ENCODE results near the gene LAMC2.
A peak's percentile ranks its signal among the peaks of the same experiment; 100 is the strongest.

LAMC2 gene

GRCh38 chr1:183206538-183207122 lies 20.6 kb downstream of the LAMC2 start:
- Histone ChIP-seq H3K36me3 (replicated peaks) (no peaks in the 10 kb centered on the region), H3K27me3 (replicated peaks) (no peaks in the 10 kb centered on the region), H3K4me3 (ENCODE audit: low read depth, low read length) (no peak overlapping the region), H3K27ac (no peak overlapping the region)
- in situ Hi-C loops (cut with HindIII; ENCODE audit: low pct_ligation_motif_present, low sequenced_read_pairs) = no loop called here
- DNase-seq = no peak
- no peak for TF ChIP-seq CTCF (IDR thresholded peaks at IDR 0.05; ENCODE audit: low read depth, low read length, missing control alignments)

GRCh38 chr1:183209533-183210158 lies 23.6 kb downstream of the LAMC2 start:
- Histone ChIP-seq H3K4me3 (ENCODE audit: low read depth, low read length) (no peak overlapping the region), H3K27me3 (replicated peaks) (no peaks in the 10 kb centered on the region), H3K36me3 (replicated peaks) (no peaks in the 10 kb centered on the region), H3K27ac (no peak overlapping the region)
- TF ChIP-seq CTCF (IDR thresholded peaks at IDR 0.05; ENCODE audit: low read depth, low read length, missing control alignments) = no peak
- in situ Hi-C loops (cut with HindIII; ENCODE audit: low pct_ligation_motif_present, low sequenced_read_pairs) = no loop called here
- peak; percentile 73 for DNase-seq

DNA sequence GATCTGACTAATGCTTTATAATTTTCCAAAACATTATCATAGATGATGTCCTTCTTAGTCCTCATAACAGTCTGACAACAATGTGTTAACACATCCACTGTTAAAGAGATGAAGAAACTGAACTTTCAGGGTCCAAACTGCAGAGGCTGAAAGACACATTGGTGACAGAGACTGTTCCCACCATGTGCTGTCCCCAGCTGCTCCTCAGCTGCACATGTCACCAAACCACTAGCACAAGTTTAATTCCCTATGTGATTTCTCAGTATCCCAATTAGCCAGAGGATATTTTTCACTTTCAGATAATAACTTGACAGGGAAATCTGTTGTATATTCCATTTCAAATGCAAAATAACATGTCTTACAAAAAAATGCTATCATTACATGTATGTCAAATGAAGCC lies 24.6 kb downstream of the LAMC2 start:
- DNase-seq = no peak
- no peaks in the 10 kb centered on the region for H3K27me3 ChIP-seq (replicated peaks)
- H3K4me3 ChIP-seq (ENCODE audit: low read depth, low read length) = no peak overlapping the region
- in situ Hi-C loops (cut with HindIII; ENCODE audit: low pct_ligation_motif_present, low sequenced_read_pairs) = no loop called here
- no peaks in the 10 kb centered on the region for H3K36me3 ChIP-seq (replicated peaks)
- no peak overlapping the region for H3K27ac ChIP-seq
- no peak for TF ChIP-seq CTCF (IDR thresholded peaks at IDR 0.05; ENCODE audit: low read depth, low read length, missing control alignments)

DNA sequence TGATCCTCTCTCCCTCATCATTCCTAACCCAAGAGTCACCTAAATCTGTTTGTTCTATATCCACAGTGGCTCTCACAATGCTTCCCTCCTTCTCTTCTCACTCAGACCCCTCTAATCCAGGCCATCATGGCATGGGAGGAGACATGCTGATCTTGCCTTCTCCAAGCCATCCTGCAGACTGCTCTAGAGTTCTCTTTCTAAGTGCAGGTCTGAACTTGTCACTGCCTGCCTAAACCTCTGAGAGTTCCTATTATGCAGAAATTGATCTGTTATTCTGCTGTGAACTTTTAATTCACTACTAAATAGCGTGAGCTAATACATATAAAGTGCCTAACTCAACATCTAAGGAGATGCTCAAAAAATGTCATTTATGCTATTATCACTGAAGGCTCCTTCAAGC lies 26.8 kb downstream of the LAMC2 start:
- TF ChIP-seq CTCF (IDR thresholded peaks at IDR 0.05; ENCODE audit: low read depth, low read length, missing control alignments) = no peak
- Histone ChIP-seq H3K27me3 (replicated peaks) (no peaks in the 10 kb centered on the region), H3K36me3 (replicated peaks) (no peaks in the 10 kb centered on the region), H3K4me3 (ENCODE audit: low read depth, low read length) (no peak overlapping the region), H3K27ac (no peak overlapping the region)
- in situ Hi-C loops (cut with HindIII; ENCODE audit: low pct_ligation_motif_present, low sequenced_read_pairs) = no loop called here
- DNase-seq = no peak

GRCh38 chr1:183214021-183214970 lies 28.2 kb downstream of the LAMC2 start:
- no peaks in the 10 kb centered on the region for H3K27me3 ChIP-seq (replicated peaks)
- H3K27ac ChIP-seq = no peak overlapping the region
- H3K36me3 ChIP-seq (replicated peaks) = no peaks in the 10 kb centered on the region
- DNase-seq = no peak
- no peak overlapping the region for H3K4me3 ChIP-seq (ENCODE audit: low read depth, low read length)
- TF ChIP-seq CTCF (IDR thresholded peaks at IDR 0.05; ENCODE audit: low read depth, low read length, missing control alignments) = no peak
- in situ Hi-C loops (cut with HindIII; ENCODE audit: low pct_ligation_motif_present, low sequenced_read_pairs) = no loop called here
